Measurements from ENCODE around the gene GLS. TPM values are rescaled to one million over a fixed set of nuclear protein-coding genes. Genes with fewer than 3 reads are reported as not detected.

Gene GLS
- total and polyA plus RNA-seq, 9 donors: 20.2 to 141 (median 76.0) TPM

- Histone ChIP-seq H3K4me1 (ENCODE audit: insufficient read depth) (no peaks in the 10 kb centered on the region), H3K36me3 (no peaks in the 10 kb centered on the region), H3K27me3 (no peaks in the 10 kb centered on the region), H3K27ac (no peak overlapping the region), H3K9me3 (no peaks in the 10 kb centered on the region), H3K4me3 (no peak overlapping the region)
- no peak for DNase-seq
- TF ChIP-seq EP300 (IDR thresholded peaks at IDR 0.05): no peak
- TF ChIP-seq POLR2A (IDR thresholded peaks at IDR 0.05): no peak
- TF ChIP-seq CTCF (IDR thresholded peaks at IDR 0.05): no peak
- WGBS, 3 donors: 91 to 95% (median 92%) methylated on average over 8 of the region's 8 CpGs
- intact Hi-C loops (cut with DNase I): no loop called here
These were observed 101.8 kb downstream of the GLS start for GRCh38 chr2:190982262-190983034.

- H3K9me3 ChIP-seq: no peaks in the 10 kb centered on the region
- intact Hi-C loops (cut with DNase I): no loop called here
- no peak overlapping the region for H3K4me3 ChIP-seq
- DNase-seq: no peak
- H3K27ac ChIP-seq: no peak overlapping the region
- WGBS, 3 donors: 83 to 86% (median 84%) methylated on average over 5 of the region's 5 CpGs
- no peaks in the 10 kb centered on the region for H3K36me3 ChIP-seq
- TF ChIP-seq POLR2A (IDR thresholded peaks at IDR 0.05) (no peak), EP300 (IDR thresholded peaks at IDR 0.05) (no peak), CTCF (IDR thresholded peaks at IDR 0.05) (no peak)
- no peaks in the 10 kb centered on the region for H3K27me3 ChIP-seq
- H3K4me1 ChIP-seq (ENCODE audit: insufficient read depth): no peaks in the 10 kb centered on the region
These were observed 104.0 kb downstream of the GLS start for GRCh38 chr2:190984595-190984994.

- DNase-seq: no peak
- H3K36me3 ChIP-seq: no peaks in the 10 kb centered on the region
- H3K4me3 ChIP-seq: no peak overlapping the region
- WGBS, 3 donors: 88 to 92% (median 90%) methylated on average over 13 of the region's 13 CpGs
- H3K27me3 ChIP-seq: no peaks in the 10 kb centered on the region
- intact Hi-C loops (cut with DNase I): no loop called here
- H3K4me1 ChIP-seq (ENCODE audit: insufficient read depth): no peaks in the 10 kb centered on the region
- TF ChIP-seq EP300 (IDR thresholded peaks at IDR 0.05) (no peak), POLR2A (IDR thresholded peaks at IDR 0.05) (no peak), CTCF (IDR thresholded peaks at IDR 0.05) (no peak)
- no peaks in the 10 kb centered on the region for H3K9me3 ChIP-seq
- H3K27ac ChIP-seq: no peak overlapping the region
These were observed 105.8 kb downstream of the GLS start for GRCh38 chr2:190986221-190986953.

- WGBS, 3 donors: 92 to 100% (median 94%) methylated on average over 1 of the region's 1 CpG
- Histone ChIP-seq H3K4me3 (no peak overlapping the region), H3K27ac (no peak overlapping the region), H3K4me1 (ENCODE audit: insufficient read depth) (no peaks in the 10 kb centered on the region), H3K36me3 (no peaks in the 10 kb centered on the region), H3K27me3 (no peaks in the 10 kb centered on the region), H3K9me3 (no peaks in the 10 kb centered on the region)
- TF ChIP-seq CTCF (IDR thresholded peaks at IDR 0.05): no peak
- intact Hi-C loops (cut with DNase I): no loop called here
- no peak for DNase-seq
These were observed 106.5 kb downstream of the GLS start for GRCh38 chr2:190987116-190987515.
